HCT116 (cell line): Measurements from ENCODE around the gene WIF1. TPM values are rescaled to one million over a fixed set of nuclear protein-coding genes. Genes with fewer than 3 reads are reported as not detected.

Experiments used
- ATAC-seq: fragments of 200-7000 bp; cut with Tn5 transposase; 2 replicates; pipeline ENCODE4 v1.9.1; 2020; ENCODE audit warnings: mild to moderate bottlenecking, moderate library complexity
- BruUV-seq: library from RNA; stranded (reverse); fragments of 400-500 nt; replicated peaks from 2 replicates; lab custom pipeline; 2021; lab: Mats Ljungman, UMichigan
- CTCF ChIA-PET: fragments of 300-600 bp; sonication (Branson Sonifier 250); formaldehyde crosslinking; loops from one replicate; lab custom pipeline; 2021; ENCODE audit warnings: antibody characterized with exemption; lab: Charles Lee
- POLR2A ChIA-PET: fragments of 300-600, 350-600 bp; sonication (Branson Sonifier 250); formaldehyde crosslinking; loops from one replicate; lab custom pipeline; 2021; ENCODE audit warnings: antibody characterized with exemption; lab: Charles Lee
- RAD21 ChIA-PET, 2 experiments: fragments of 300-600 bp; sonication (Branson Sonifier 250); formaldehyde crosslinking; loops; one replicate each; lab custom pipeline; 2023; ENCODE audit warnings: low total read pairs in 2 of 2; ENCODE audit not compliant: uncharacterized antibody in 2 of 2, unreplicated experiment in 2 of 2, low non-redundant PET in 1 of 2; lab: Charles Lee
- DNase-seq: peaks from one replicate; pipeline ENCODE4 v3.0.0-alpha.2; 2010; ENCODE audit warnings: low read depth, low spot score
- H2AFZ ChIP-seq: fragments of 200-600 bp; shearing (Covaris generic), sonication (generic); 2 replicates; pipeline ENCODE4 v1.6.1; 2017; ENCODE audit warnings: low read depth, mixed run types, mixed read lengths, antibody characterized with exemption, low read length; ENCODE audit not compliant: poor library complexity, severe bottlenecking
- H3K27ac ChIP-seq: 2 replicates; pipeline ENCODE4 v1.5.1; 2012; ENCODE audit warnings: low read depth, low read length
- H3K27me3 ChIP-seq: fragments of 200-600 bp; sonication (generic); 2 replicates; pipeline ENCODE4 v1.6.1; 2016; ENCODE audit warnings: mixed run types, low read length, mixed read lengths; ENCODE audit not compliant: insufficient read depth
- H3K36me3 ChIP-seq, 2 experiments: fragments of 200-500 bp in 1 of 2; fragments of 200-600 bp in 1 of 2; sonication (Bioruptor generic) in 1 of 2; sonication (generic) in 1 of 2; 2 replicates each; pipeline versions ENCODE4 v1.5.1 to v1.6.1; 2014 to 2016; ENCODE audit warnings: low read length in 2 of 2, inconsistent platforms in 1 of 2, mixed read lengths in 1 of 2, mixed run types in 1 of 2; ENCODE audit not compliant: insufficient read depth in 2 of 2, control insufficient read depth in 1 of 2
- H3K4me1 ChIP-seq, 2 experiments: fragments of 200-600 bp in 1 of 2; sonication (generic) in 1 of 2; 2 replicates each; pipeline versions ENCODE4 v1.5.1 to v1.6.1; 2012 to 2017; ENCODE audit warnings: low read length in 2 of 2, inconsistent platforms in 1 of 2, mild to moderate bottlenecking in 1 of 2, mixed read lengths in 1 of 2, mixed run types in 1 of 2, moderate library complexity in 1 of 2; ENCODE audit not compliant: insufficient read depth in 2 of 2, control insufficient read depth in 1 of 2
- H3K4me2 ChIP-seq: fragments of 200-600 bp; sonication (generic); 2 replicates; pipeline ENCODE4 v1.6.1; 2017; ENCODE audit warnings: mixed run types, low read length, mixed read lengths
- H3K4me3 ChIP-seq, 2 experiments: fragments of 200-600 bp in 1 of 2; sonication (generic) in 1 of 2; replicated peaks in 1 of 2; 2 replicates each; pipeline ENCODE4 v1.5.1; 2011 to 2016; ENCODE audit warnings: low read length in 2 of 2, control low read depth in 1 of 2, low read depth in 1 of 2, mild to moderate bottlenecking in 1 of 2, mixed read lengths in 1 of 2, mixed run types in 1 of 2
- H3K79me2 ChIP-seq: fragments of 200-600 bp; sonication (generic); 2 replicates; pipeline ENCODE4 v1.6.1; 2017; ENCODE audit warnings: mild to moderate bottlenecking, mixed run types, low read length, moderate library complexity, mixed read lengths; ENCODE audit not compliant: insufficient read depth
- H3K9ac ChIP-seq: fragments of 200-600 bp; sonication (generic); 2 replicates; pipeline ENCODE4 v1.6.1; 2016; ENCODE audit warnings: low read length, mixed read lengths
- H3K9me2 ChIP-seq: fragments of 200-600 bp; sonication (generic), shearing (Covaris generic); 2 replicates; pipeline ENCODE4 v1.6.1; 2017; ENCODE audit warnings: mixed run types, mild to moderate bottlenecking, moderate library complexity; ENCODE audit not compliant: insufficient read depth
- H3K9me3 ChIP-seq, 2 experiments: fragments of 200-500 bp in 1 of 2; fragments of 200-600 bp in 1 of 2; sonication (Bioruptor generic) in 1 of 2; sonication (generic) in 1 of 2; 2 replicates each; pipeline ENCODE4 v1.6.1; 2014 to 2017; ENCODE audit warnings: low read length in 2 of 2, mixed read lengths in 2 of 2, inconsistent platforms in 1 of 2, low read depth in 1 of 2, mild to moderate bottlenecking in 1 of 2, mixed run types in 1 of 2, moderate library complexity in 1 of 2; ENCODE audit not compliant: control insufficient read depth in 1 of 2, insufficient read depth in 1 of 2
- H4K20me1 ChIP-seq: fragments of 200-600 bp; sonication (generic), shearing (Covaris generic); 2 replicates; pipeline ENCODE4 v1.6.1; 2017; ENCODE audit warnings: mixed run types, mild to moderate bottlenecking, moderate library complexity; ENCODE audit not compliant: insufficient read depth
- CBX3 ChIP-seq: IDR thresholded peaks from 2 replicates; pipeline ENCODE4 v1.6.1; 2012; ENCODE audit warnings: low read depth
- ELF1 ChIP-seq: IDR thresholded peaks from 2 replicates; pipeline ENCODE4 v1.6.1; 2012; ENCODE audit warnings: low read depth, borderline replicate concordance
- EZH2 ChIP-seq: fragments of 200-600 bp; sonication (generic); IDR thresholded peaks from 2 replicates; pipeline ENCODE4 v1.6.1; 2017; ENCODE audit warnings: antibody characterized with exemption, mixed run types
- POLR2A ChIP-seq: IDR thresholded peaks from 2 replicates; pipeline ENCODE4 v1.7.0; 2011; ENCODE audit warnings: borderline replicate concordance; ENCODE audit not compliant: insufficient read depth, insufficient read length; ENCODE audit errors: extremely low read depth
- REST ChIP-seq: IDR thresholded peaks from 2 replicates; pipeline ENCODE4 v1.6.1; 2012; ENCODE audit warnings: low read depth
- TCF7L2 ChIP-seq: IDR thresholded peaks from 2 replicates; pipeline ENCODE4 v1.7.0; 2011; ENCODE audit warnings: borderline replicate concordance, inconsistent platforms; ENCODE audit not compliant: insufficient read depth, insufficient read length; ENCODE audit errors: extremely low read depth
- intact Hi-C: fragments of 100-400 bp; cut with micrococcal nuclease; formaldehyde crosslinking; loops from 2 replicates; pipeline ENCODE4 v1.10.0; 2022
- total RNA-seq: library from RNA; stranded (reverse); gene quantifications from one replicate; pipeline ENCODE4 v1.2.1, GENCODE V29; 2021; ENCODE audit not compliant: unreplicated experiment
- TF ChIP-seq, protein P1 (sequence below): IDR thresholded peaks from 2 replicates; pipeline ENCODE4 v1.6.1; 2012

WIF1 gene
- total RNA-seq, 1 experiment from 2014 or later = not detected

GRCh38 chr12:65169320-65170208, 48.5 kb upstream of the WIF1 start, which contains the start of gene LEMD3 (continued):
- TF ChIP-seq REST (no peak), POLR2A (peak; percentile 79), TCF7L2 (peak; percentile 70), EZH2 (no peak)
- TF ChIP-seq, protein P1, sequence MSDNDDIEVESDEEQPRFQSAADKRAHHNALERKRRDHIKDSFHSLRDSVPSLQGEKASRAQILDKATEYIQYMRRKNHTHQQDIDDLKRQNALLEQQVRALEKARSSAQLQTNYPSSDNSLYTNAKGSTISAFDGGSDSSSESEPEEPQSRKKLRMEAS = peak; percentile 100

DNA sequence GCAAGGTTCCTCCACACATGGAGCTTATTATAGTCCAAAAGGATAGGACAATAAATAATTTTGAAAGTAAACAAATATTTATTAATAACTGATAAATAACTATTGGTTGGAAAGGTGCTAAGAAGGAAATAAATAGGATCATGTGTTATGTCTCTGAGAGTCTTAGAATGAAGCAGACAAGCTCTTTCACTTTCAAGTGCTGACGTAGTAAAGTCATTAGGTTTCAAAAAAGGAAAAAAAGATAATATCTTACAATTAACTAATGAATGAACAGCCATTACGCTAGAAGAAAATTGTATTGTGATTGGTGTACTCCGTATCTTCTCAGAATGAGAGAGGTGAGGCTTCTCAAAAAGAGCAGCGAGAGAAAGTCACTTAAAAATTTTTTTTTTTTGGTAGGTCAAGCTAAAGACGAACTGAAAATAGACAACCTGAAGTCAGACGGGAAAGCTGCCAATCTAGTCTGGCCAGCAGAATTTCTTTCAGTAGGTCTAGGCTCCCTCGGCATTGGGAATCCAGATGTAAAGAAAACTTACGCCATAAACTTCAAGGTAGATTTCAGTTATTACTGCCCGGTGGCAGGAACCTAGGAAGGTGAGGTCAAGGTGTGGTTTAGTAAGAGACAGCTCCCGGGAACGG, 47.7 kb upstream of the WIF1 start:
- no peaks in the 10 kb centered on the region for H3K27me3 ChIP-seq
- ChIA-PET CTCF (interaction anchor here (1.1 to 1.3 kb wide), 3 partner anchors 62 to 367 kb away, joined by 3 to 5 read pairs (median 4); no protein-coding TSS in a partner anchor), POLR2A (interaction anchor here (0.6 to 1.3 kb wide), 9 partner anchors 9 to 1124 kb away, joined by 3 to 7 read pairs (median 5); no protein-coding TSS in a partner anchor), RAD21 (no interaction called here)
- no peak overlapping the region for H3K9ac ChIP-seq
- peaks cover 7 to 15% of the 10 kb centered on the region in 2 experiments for H3K4me1 ChIP-seq
- no peaks in the 10 kb centered on the region; a peak in 1 of 4 replicates for H3K9me3 ChIP-seq
- ATAC-seq = no peak
- H4K20me1 ChIP-seq = peaks cover 3% of the 10 kb centered on the region; the same call in 1 of the 2 replicates
- DNase-seq = no peak
- H2AFZ ChIP-seq = peak overlapping the region; percentile 82
- intact Hi-C loops = no loop called here
- H3K9me2 ChIP-seq = no peaks in the 10 kb centered on the region
- peak overlapping the region; percentile 85 for H3K4me2 ChIP-seq
- H3K79me2 ChIP-seq = peaks cover 44% of the 10 kb centered on the region
- no peak for TF ChIP-seq CBX3
- TF ChIP-seq ELF1 = no peak
- TF ChIP-seq, all 23 proteins: peak for 0
- H3K27ac ChIP-seq = peak overlapping the region; percentile 80; the same call in 1 of the 2 replicates
- BruUV-seq = TSS peak; percentile 91
- peaks cover 4 to 7% of the 10 kb centered on the region in 2 experiments; a peak in 2 of 4 replicates for H3K36me3 ChIP-seq
- H3K4me3 ChIP-seq = peak overlapping the region; percentile 73 to 84
